Measurements from ENCODE around the gene MID1.

- TF ChIP-seq POLR2AphosphoS5 (IDR thresholded peaks at IDR 0.05; ENCODE audit: low read depth, low read length) (no peak), REST (IDR thresholded peaks at IDR 0.05; ENCODE audit: insufficient read depth in 1 of 2, low read depth in 2 of 2, low read length in 2 of 2) (no peak), SIN3A (IDR thresholded peaks at IDR 0.05; ENCODE audit: borderline replicate concordance, insufficient read depth, low read length) (no peak), TAF1 (IDR thresholded peaks at IDR 0.05; ENCODE audit: borderline replicate concordance, insufficient read depth, low read length) (no peak)
Observed at GRCh38 chrX:10612215-10612614, 8.2 kb downstream of the MID1 start.

All from PFSK-1 (cell line).